ENCODE results near the gene CFDP1. TPM values are rescaled to one million over a fixed set of nuclear protein-coding genes. Genes with fewer than 3 reads are reported as not detected.

Gene CFDP1
- total and polyA plus RNA-seq, 2 donors (not counting 3 experiments of a cell fraction or from before 2014, with no cell fraction given) = 17.8 to 53.8 TPM

DNA sequence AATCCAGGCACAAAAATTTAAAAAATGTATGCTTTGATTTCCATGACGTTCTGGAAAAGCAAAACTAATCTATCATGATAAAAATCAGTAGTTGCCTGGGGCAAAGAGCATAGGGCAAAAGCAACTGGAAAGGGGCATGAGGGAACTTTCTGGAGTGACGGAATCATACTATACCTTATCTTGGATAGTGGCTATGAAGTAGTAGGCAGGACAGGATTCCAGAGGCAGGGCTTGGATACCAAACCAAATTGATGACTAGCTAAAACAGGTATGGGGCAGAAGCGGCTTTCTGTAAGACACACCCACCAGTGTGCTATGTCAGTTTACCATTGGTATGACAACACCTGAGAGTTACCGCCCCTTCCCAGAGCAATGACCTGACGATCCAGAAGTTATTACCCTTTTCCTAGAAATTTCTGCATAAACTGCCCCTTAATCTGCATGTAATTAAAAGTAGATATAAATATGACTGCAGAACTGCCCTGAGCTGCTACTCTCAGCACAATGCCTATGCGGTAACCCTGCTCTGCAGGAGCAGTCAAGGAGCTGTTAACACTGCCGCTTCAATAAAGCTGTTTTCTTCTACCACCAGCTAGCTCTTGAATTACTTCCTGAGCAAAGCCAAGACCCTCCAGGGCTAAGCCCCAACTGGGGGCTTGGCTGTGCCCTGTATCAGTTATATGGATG is 56.7 kb downstream of the CFDP1 start:
- no peak for TF ChIP-seq EZH2 (IDR thresholded peaks at IDR 0.05; ENCODE audit: borderline replicate concordance, low read depth, low read length, severe bottlenecking)
- TF ChIP-seq, protein P1, sequence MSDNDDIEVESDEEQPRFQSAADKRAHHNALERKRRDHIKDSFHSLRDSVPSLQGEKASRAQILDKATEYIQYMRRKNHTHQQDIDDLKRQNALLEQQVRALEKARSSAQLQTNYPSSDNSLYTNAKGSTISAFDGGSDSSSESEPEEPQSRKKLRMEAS (IDR thresholded peaks at IDR 0.05; ENCODE audit: insufficient read depth, insufficient read length) = no peak
- no peak for TF ChIP-seq POLR2A (IDR thresholded peaks at IDR 0.05; ENCODE audit: low read depth, low read length)
- no peak for TF ChIP-seq JUN (IDR thresholded peaks at IDR 0.05; ENCODE audit: borderline replicate concordance, insufficient read depth, insufficient read length, low read depth)
- TF ChIP-seq, protein P2, sequence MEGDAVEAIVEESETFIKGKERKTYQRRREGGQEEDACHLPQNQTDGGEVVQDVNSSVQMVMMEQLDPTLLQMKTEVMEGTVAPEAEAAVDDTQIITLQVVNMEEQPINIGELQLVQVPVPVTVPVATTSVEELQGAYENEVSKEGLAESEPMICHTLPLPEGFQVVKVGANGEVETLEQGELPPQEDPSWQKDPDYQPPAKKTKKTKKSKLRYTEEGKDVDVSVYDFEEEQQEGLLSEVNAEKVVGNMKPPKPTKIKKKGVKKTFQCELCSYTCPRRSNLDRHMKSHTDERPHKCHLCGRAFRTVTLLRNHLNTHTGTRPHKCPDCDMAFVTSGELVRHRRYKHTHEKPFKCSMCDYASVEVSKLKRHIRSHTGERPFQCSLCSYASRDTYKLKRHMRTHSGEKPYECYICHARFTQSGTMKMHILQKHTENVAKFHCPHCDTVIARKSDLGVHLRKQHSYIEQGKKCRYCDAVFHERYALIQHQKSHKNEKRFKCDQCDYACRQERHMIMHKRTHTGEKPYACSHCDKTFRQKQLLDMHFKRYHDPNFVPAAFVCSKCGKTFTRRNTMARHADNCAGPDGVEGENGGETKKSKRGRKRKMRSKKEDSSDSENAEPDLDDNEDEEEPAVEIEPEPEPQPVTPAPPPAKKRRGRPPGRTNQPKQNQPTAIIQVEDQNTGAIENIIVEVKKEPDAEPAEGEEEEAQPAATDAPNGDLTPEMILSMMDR (IDR thresholded peaks at IDR 0.05; ENCODE audit: extremely low read depth in 1 of 2, insufficient read depth in 1 of 2, low read depth in 1 of 2, low read length in 2 of 2) = no peak
- no peak for TF ChIP-seq POLR2AphosphoS5 (IDR thresholded peaks at IDR 0.05; ENCODE audit: insufficient read depth, low read depth, low read length)
- TF ChIP-seq GATA2 (IDR thresholded peaks at IDR 0.05; ENCODE audit: insufficient read depth, insufficient read length, low read depth, low read length) = no peak
- no peak for TF ChIP-seq FOS (IDR thresholded peaks at IDR 0.05; ENCODE audit: borderline replicate concordance, insufficient read depth, low read length)
- no peak for TF ChIP-seq MYC (IDR thresholded peaks at IDR 0.05; ENCODE audit: low read depth, low read length)
- Histone ChIP-seq H3K9me3 (replicated peaks; ENCODE audit: control insufficient read depth, insufficient read depth, low read length) (no peaks in the 10 kb centered on the region), H4K20me1 (replicated peaks; ENCODE audit: control insufficient read depth, extremely low read depth, insufficient read depth, low read length) (no peaks in the 10 kb centered on the region), H3K4me2 (ENCODE audit: insufficient read depth, low read length) (no peak overlapping the region), H3K36me3 (ENCODE audit: control insufficient read depth in 2 of 2, extremely low read depth in 1 of 2, insufficient read depth in 2 of 2, low read length in 2 of 2) (no peaks in the 10 kb centered on the region), H2AFZ (ENCODE audit: low read depth, low read length) (no peak overlapping the region), H3K27me3 (ENCODE audit: control insufficient read depth in 2 of 2, insufficient read depth in 2 of 2, low read length in 2 of 2) (no peaks in the 10 kb centered on the region), H3K4me1 (ENCODE audit: control insufficient read depth, extremely low read depth, insufficient read depth, low read length) (peaks cover 34% of the 10 kb centered on the region), H3K27ac (ENCODE audit: insufficient read depth, low read depth, low read length) (no peak overlapping the region), H3K9ac (replicated peaks; ENCODE audit: extremely low read depth, insufficient read depth, low read length) (no peak overlapping the region), H3K79me2 (ENCODE audit: control insufficient read depth, insufficient read depth, low read length) (no peaks in the 10 kb centered on the region), H3K4me3 (replicated peaks in 1 of 3; ENCODE audit: insufficient read depth in 1 of 3, low read depth in 1 of 3, low read length in 3 of 3) (no peak overlapping the region), H3K9me1 (replicated peaks; ENCODE audit: control insufficient read depth, extremely low read depth, insufficient read depth, low read length) (no peaks in the 10 kb centered on the region)
- DNase-seq (ENCODE audit: low read depth, low spot score) = no peak
- intact Hi-C loops (cut with micrococcal nuclease) (no loop called here), dilution Hi-C loops (cut with MboI; ENCODE audit: extremely low pct_ligation_motif_present, low sequenced_read_pairs) (no loop called here)
- FAIRE-seq = no peak
- ChIA-PET CTCF (interaction anchor here (1.8 kb wide), 1 partner anchor 33 kb away, joined by 5 read pairs; no protein-coding TSS in a partner anchor), POLR2A (interaction anchor here (1.1 kb wide), 1 partner anchor 20 kb away, joined by 4 read pairs; no protein-coding TSS in a partner anchor)
- BruUV-seq (replicated peaks) = no TSS peak
